ENCODE measurements around the gene CTNNA2. TPM values are rescaled to one million over a fixed set of nuclear protein-coding genes. Genes with fewer than 3 reads are reported as not detected.

CTNNA2 gene
- total and polyA plus RNA-seq, 9 of the 15 experiments (the other 6 are each of a cell fraction or from before 2014, with no cell fraction given): 0.03 to 0.40 (median 0.15) TPM

DNA sequence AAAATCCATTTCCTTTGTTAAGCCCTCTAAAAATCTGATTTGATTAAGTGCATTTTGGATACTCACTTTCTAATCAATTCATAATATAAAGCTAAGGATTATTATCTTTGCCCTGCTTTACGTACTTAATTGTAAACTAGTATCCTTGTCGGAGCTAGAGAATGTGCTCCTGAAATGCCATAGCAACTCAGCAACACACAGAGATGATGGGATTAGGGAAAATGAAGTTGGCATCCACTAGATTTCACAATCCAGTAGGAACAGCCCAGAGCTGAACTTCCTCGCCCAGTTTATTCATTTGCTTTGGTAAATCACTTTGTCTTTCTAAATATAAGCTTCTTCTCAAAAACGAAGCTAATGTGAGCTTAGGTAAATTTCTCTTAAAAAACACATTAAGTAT, 386.3 kb downstream of the CTNNA2 start:
- Histone ChIP-seq H3K27ac (ENCODE audit: extremely low read depth, low read depth, low read length) (no peak overlapping the region), H2AFZ (ENCODE audit: low read depth, low read length) (no peak overlapping the region), H3K4me1 (replicated peaks in 1 of 2; ENCODE audit: control insufficient read depth in 2 of 2, insufficient read depth in 2 of 2, low read length in 2 of 2) (no peaks in the 10 kb centered on the region), H3K4me2 (ENCODE audit: insufficient read depth, low read length) (no peak overlapping the region), H3K9ac (ENCODE audit: insufficient read depth in 1 of 2, low read depth in 2 of 2, low read length in 2 of 2) (no peak overlapping the region), H3K9me1 (ENCODE audit: control insufficient read depth, insufficient read depth, low read length) (no peaks in the 10 kb centered on the region), H3K36me3 (ENCODE audit: control insufficient read depth, insufficient read depth, low read length) (no peaks in the 10 kb centered on the region), H3K79me2 (ENCODE audit: control insufficient read depth, insufficient read depth, low read length) (no peaks in the 10 kb centered on the region), H3K4me3 (no peak overlapping the region), H3K27me3 (ENCODE audit: control insufficient read depth in 2 of 2, insufficient read depth in 2 of 2, low read length in 2 of 2) (no peaks in the 10 kb centered on the region), H4K20me1 (replicated peaks; ENCODE audit: control insufficient read depth, insufficient read depth, low read length) (no peaks in the 10 kb centered on the region), H3K9me3 (replicated peaks; ENCODE audit: control insufficient read depth, insufficient read depth, low read depth, low read length) (no peaks in the 10 kb centered on the region)
- intact Hi-C loops (cut with micrococcal nuclease) (no loop called here), in situ Hi-C loops (cut with MboI) (no loop called here)
- BruUV-seq (replicated peaks): no TSS peak
- ATAC-seq: no peak
- CTCF ChIA-PET (ENCODE audit: low intra/inter-chr PET ratio): no interaction called here
- DNase-seq (ENCODE audit: extremely low read depth in 1 of 4, low spot score in 3 of 4): no peak
- WGBS (ENCODE audit: insufficient coverage, low coverage, missing lambda C conversion rate): 1% methylated on average over 4 of the region's 4 CpGs
- POLR2A ChIA-PET: no interaction called here
- no peak for FAIRE-seq
- TF ChIP-seq, protein P1, sequence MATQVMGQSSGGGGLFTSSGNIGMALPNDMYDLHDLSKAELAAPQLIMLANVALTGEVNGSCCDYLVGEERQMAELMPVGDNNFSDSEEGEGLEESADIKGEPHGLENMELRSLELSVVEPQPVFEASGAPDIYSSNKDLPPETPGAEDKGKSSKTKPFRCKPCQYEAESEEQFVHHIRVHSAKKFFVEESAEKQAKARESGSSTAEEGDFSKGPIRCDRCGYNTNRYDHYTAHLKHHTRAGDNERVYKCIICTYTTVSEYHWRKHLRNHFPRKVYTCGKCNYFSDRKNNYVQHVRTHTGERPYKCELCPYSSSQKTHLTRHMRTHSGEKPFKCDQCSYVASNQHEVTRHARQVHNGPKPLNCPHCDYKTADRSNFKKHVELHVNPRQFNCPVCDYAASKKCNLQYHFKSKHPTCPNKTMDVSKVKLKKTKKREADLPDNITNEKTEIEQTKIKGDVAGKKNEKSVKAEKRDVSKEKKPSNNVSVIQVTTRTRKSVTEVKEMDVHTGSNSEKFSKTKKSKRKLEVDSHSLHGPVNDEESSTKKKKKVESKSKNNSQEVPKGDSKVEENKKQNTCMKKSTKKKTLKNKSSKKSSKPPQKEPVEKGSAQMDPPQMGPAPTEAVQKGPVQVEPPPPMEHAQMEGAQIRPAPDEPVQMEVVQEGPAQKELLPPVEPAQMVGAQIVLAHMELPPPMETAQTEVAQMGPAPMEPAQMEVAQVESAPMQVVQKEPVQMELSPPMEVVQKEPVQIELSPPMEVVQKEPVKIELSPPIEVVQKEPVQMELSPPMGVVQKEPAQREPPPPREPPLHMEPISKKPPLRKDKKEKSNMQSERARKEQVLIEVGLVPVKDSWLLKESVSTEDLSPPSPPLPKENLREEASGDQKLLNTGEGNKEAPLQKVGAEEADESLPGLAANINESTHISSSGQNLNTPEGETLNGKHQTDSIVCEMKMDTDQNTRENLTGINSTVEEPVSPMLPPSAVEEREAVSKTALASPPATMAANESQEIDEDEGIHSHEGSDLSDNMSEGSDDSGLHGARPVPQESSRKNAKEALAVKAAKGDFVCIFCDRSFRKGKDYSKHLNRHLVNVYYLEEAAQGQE (IDR thresholded peaks at IDR 0.05; ENCODE audit: borderline replicate concordance): no peak
- TF ChIP-seq, protein P1 (CRISPR knock-in tag; IDR thresholded peaks at IDR 0.05; ENCODE audit: low read depth): no peak
- no peak for TF ChIP-seq SREBF1 (IDR thresholded peaks at IDR 0.05; ENCODE audit: borderline replicate concordance, low read depth, low read length)
- TF ChIP-seq, protein P2, sequence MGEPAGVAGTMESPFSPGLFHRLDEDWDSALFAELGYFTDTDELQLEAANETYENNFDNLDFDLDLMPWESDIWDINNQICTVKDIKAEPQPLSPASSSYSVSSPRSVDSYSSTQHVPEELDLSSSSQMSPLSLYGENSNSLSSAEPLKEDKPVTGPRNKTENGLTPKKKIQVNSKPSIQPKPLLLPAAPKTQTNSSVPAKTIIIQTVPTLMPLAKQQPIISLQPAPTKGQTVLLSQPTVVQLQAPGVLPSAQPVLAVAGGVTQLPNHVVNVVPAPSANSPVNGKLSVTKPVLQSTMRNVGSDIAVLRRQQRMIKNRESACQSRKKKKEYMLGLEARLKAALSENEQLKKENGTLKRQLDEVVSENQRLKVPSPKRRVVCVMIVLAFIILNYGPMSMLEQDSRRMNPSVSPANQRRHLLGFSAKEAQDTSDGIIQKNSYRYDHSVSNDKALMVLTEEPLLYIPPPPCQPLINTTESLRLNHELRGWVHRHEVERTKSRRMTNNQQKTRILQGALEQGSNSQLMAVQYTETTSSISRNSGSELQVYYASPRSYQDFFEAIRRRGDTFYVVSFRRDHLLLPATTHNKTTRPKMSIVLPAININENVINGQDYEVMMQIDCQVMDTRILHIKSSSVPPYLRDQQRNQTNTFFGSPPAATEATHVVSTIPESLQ (CRISPR knock-in tag; IDR thresholded peaks at IDR 0.05): no peak
- TF ChIP-seq, protein P3, sequence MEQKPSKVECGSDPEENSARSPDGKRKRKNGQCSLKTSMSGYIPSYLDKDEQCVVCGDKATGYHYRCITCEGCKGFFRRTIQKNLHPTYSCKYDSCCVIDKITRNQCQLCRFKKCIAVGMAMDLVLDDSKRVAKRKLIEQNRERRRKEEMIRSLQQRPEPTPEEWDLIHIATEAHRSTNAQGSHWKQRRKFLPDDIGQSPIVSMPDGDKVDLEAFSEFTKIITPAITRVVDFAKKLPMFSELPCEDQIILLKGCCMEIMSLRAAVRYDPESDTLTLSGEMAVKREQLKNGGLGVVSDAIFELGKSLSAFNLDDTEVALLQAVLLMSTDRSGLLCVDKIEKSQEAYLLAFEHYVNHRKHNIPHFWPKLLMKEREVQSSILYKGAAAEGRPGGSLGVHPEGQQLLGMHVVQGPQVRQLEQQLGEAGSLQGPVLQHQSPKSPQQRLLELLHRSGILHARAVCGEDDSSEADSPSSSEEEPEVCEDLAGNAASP (IDR thresholded peaks at IDR 0.05): no peak
- no peak for TF ChIP-seq GABPB2 (CRISPR knock-in tag; conservative IDR thresholded peaks at IDR 0.05)
- TF ChIP-seq FOXJ2 (tag; IDR thresholded peaks at IDR 0.05): no peak
- no peak for TF ChIP-seq SAFB (IDR thresholded peaks at IDR 0.05; ENCODE audit: borderline replicate concordance, low read depth, low read length)
- no peak for TF ChIP-seq CCAR2 (IDR thresholded peaks at IDR 0.05; ENCODE audit: low read depth, low read length)
- no peak for TF ChIP-seq HNRNPUL1 (IDR thresholded peaks at IDR 0.05; ENCODE audit: low read length)
- TF ChIP-seq, protein P4, sequence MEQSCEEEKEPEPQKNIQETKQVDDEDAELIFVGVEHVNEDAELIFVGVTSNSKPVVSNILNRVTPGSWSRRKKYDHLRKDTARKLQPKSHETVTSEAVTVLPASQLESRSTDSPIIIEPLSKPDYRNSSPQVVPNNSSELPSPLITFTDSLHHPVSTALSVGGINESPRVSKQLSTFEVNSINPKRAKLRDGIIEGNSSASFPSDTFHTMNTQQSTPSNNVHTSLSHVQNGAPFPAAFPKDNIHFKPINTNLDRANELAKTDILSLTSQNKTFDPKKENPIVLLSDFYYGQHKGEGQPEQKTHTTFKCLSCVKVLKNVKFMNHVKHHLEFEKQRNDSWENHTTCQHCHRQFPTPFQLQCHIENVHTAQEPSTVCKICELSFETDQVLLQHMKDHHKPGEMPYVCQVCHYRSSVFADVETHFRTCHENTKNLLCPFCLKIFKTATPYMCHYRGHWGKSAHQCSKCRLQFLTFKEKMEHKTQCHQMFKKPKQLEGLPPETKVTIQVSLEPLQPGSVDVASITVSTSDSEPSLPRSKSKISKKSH (CRISPR knock-in tag; IDR thresholded peaks at IDR 0.05): no peak

All from K562 (cell line).